B cell (primary cell): ENCODE results near the gene SLC6A1. TPM values are rescaled to one million over a fixed set of nuclear protein-coding genes. Genes with fewer than 3 reads are reported as not detected.

Source experiments
- ATAC-seq: fragments of 200-7000 bp; cut with Tn5 transposase; one replicate; pipeline ENCODE4 v1.10.0; 2021; ENCODE audit warnings: low read depth, mild to moderate bottlenecking, moderate number of reproducible peaks, moderate library complexity
- CTCF ChIA-PET: fragments of 350-600 bp; sonication (Branson Sonifier 250); formaldehyde crosslinking; loops from one replicate; lab custom pipeline; 2021; ENCODE audit warnings: antibody characterized with exemption, inconsistent platforms; lab: Charles Lee
- POLR2A ChIA-PET: fragments of 350-600 bp; sonication (Branson Sonifier 250); formaldehyde crosslinking; loops from one replicate; lab custom pipeline; 2021; ENCODE audit warnings: antibody characterized with exemption; lab: Charles Lee
- DNase-seq: peaks from one replicate; pipeline ENCODE4 v3.0.0; 2013
- H2AFZ ChIP-seq: 2 replicates; pipeline ENCODE4 v1.6.1; 2012; ENCODE audit warnings: mild to moderate bottlenecking, low read depth, low read length; ENCODE audit not compliant: insufficient read depth, poor library complexity, severe bottlenecking
- H3K27ac ChIP-seq, 2 donors: 1 replicate in 1 of 2; 2 replicates in 1 of 2; pipeline ENCODE4 v1.5.1; 2012 to 2013; ENCODE audit warnings: low read length in 2 of 2, mild to moderate bottlenecking in 2 of 2, moderate library complexity in 1 of 2
- H3K27me3 ChIP-seq, 4 experiments: fragments of 200-600 bp in 1 of 4; sonication (generic) in 1 of 4; replicated peaks in 1 of 4; 1 replicate in 2 of 4; 2 replicates in 2 of 4; pipeline versions ENCODE4 v1.6.1 to v1.7.0; 2013 to 2016; ENCODE audit warnings: low read length in 3 of 4, mild to moderate bottlenecking in 2 of 4, mixed read lengths in 1 of 4, moderate library complexity in 1 of 4; ENCODE audit not compliant: insufficient read depth in 4 of 4, control insufficient read depth in 3 of 4; ENCODE audit errors: control extremely low read depth in 1 of 4
- H3K36me3 ChIP-seq, 2 experiments: replicated peaks in 1 of 2; 1 replicate in 1 of 2; 2 replicates in 1 of 2; pipeline versions ENCODE4 v1.6.1 to v1.7.1; 2013; ENCODE audit warnings: low read length in 1 of 2; ENCODE audit not compliant: insufficient read depth in 2 of 2, control insufficient read depth in 1 of 2; ENCODE audit errors: control extremely low read depth in 1 of 2, extremely low read depth in 1 of 2
- H3K4me1 ChIP-seq, 2 donors: fragments of 200-600 bp in 1 of 2; sonication (generic) in 1 of 2; 1 replicate in 1 of 2; 2 replicates in 1 of 2; pipeline versions ENCODE4 v1.5.1 to v1.6.1; 2013 to 2017; ENCODE audit warnings: low read length in 2 of 2; ENCODE audit not compliant: control insufficient read depth in 2 of 2, insufficient read depth in 2 of 2
- H3K4me2 ChIP-seq: replicated peaks from 2 replicates; pipeline ENCODE3; 2012; ENCODE audit warnings: mild to moderate bottlenecking, low read depth, low read length; ENCODE audit not compliant: poor library complexity, severe bottlenecking
- H3K4me3 ChIP-seq, 5 experiments: fragments of 200-600 bp in 1 of 5; sonication (generic) in 1 of 5; 1 replicate in 3 of 5; 2 replicates in 2 of 5; pipeline versions ENCODE4 v1.5.1 to v1.7.0; 2011 to 2016; ENCODE audit warnings: low read length in 4 of 5, mild to moderate bottlenecking in 4 of 5, low read depth in 2 of 5, control low read depth in 1 of 5, moderate library complexity in 1 of 5; ENCODE audit not compliant: insufficient read depth in 1 of 5; ENCODE audit errors: control extremely low read depth in 1 of 5, extremely low read depth in 1 of 5
- H3K79me2 ChIP-seq: fragments of 200-600 bp; sonication (generic); one replicate; pipeline ENCODE4 v1.6.0; 2016; ENCODE audit warnings: low read length; ENCODE audit not compliant: control insufficient read depth, insufficient read depth
- H3K9ac ChIP-seq: fragments of 200-600 bp; sonication (generic); 2 replicates; pipeline ENCODE4 v1.6.1; 2017; ENCODE audit warnings: mild to moderate bottlenecking, low read length, moderate library complexity
- H3K9me3 ChIP-seq, 3 donors: one replicate each; pipeline versions ENCODE4 v1.6.1 to v1.7.1; 2013; ENCODE audit warnings: low read length in 2 of 3; ENCODE audit not compliant: control insufficient read depth in 2 of 3, insufficient read depth in 1 of 3; ENCODE audit errors: control extremely low read depth in 1 of 3
- H4K20me1 ChIP-seq: 2 replicates; pipeline ENCODE4 v1.6.0; 2012; ENCODE audit warnings: mild to moderate bottlenecking, low read length; ENCODE audit not compliant: insufficient read depth, control insufficient read depth, poor library complexity, severe bottlenecking
- H3K27ac Mint-ChIP-seq: one replicate; pipeline ENCODE4 v1.8.0; 2021; ENCODE audit warnings: mixed read lengths
- H3K27me3 Mint-ChIP-seq: one replicate; pipeline ENCODE4 v1.8.0; 2021; ENCODE audit warnings: mixed read lengths
- H3K4me1 Mint-ChIP-seq: one replicate; pipeline ENCODE4 v1.8.0; 2021; ENCODE audit warnings: mixed read lengths
- H3K4me3 Mint-ChIP-seq: one replicate; pipeline ENCODE4 v1.8.0; 2021; ENCODE audit warnings: mixed read lengths
- H3K9me3 Mint-ChIP-seq: one replicate; pipeline ENCODE4 v1.8.0; 2022; ENCODE audit warnings: mixed read lengths; ENCODE audit not compliant: insufficient read depth
- EZH2 ChIP-seq: IDR thresholded peaks from 2 replicates; pipeline ENCODE4 v1.6.1; 2012; ENCODE audit warnings: borderline replicate concordance, low read depth, mild to moderate bottlenecking, moderate library complexity, low read length; ENCODE audit not compliant: insufficient read depth, poor library complexity, severe bottlenecking
- WGBS: methylation state at CpG from one replicate; pipeline ENCODE4 v1.1.5; 2013; ENCODE audit warnings: missing lambda C conversion rate; ENCODE audit not compliant: insufficient coverage; 5-methylcytosine and 5-hydroxymethylcytosine counted together
- intact Hi-C: fragments of 100-400 bp; cut with micrococcal nuclease; formaldehyde crosslinking; loops from one replicate; pipeline ENCODE4 v1.10.0; 2022
- polyA plus RNA-seq: library from polyadenylated mRNA; depleted of rRNA; stranded (reverse); fragments of >200 nt; gene quantifications from 2 replicates; pipeline ENCODE4 v1.2.3, GENCODE V29; 2012
- total RNA-seq, 2 donors: library from RNA; stranded (reverse); fragments of 120-200 nt in 1 of 2; gene quantifications; 1 replicate in 1 of 2; 2 replicates in 1 of 2; pipeline versions ENCODE4 v1.2.3 to v1.2.4, GENCODE V29; 2013 to 2022
- TF ChIP-seq, protein P1 (sequence below): fragments of 200-600 bp; IDR thresholded peaks from one replicate; pipeline ENCODE4 v1.8.0; 2022; ENCODE audit warnings: antibody characterized with exemption, mild to moderate bottlenecking

The SLC6A1 gene
- total and polyA plus RNA-seq, 2 donors (not counting 1 experiment from before 2014, with no cell fraction given), result not detected

DNA sequence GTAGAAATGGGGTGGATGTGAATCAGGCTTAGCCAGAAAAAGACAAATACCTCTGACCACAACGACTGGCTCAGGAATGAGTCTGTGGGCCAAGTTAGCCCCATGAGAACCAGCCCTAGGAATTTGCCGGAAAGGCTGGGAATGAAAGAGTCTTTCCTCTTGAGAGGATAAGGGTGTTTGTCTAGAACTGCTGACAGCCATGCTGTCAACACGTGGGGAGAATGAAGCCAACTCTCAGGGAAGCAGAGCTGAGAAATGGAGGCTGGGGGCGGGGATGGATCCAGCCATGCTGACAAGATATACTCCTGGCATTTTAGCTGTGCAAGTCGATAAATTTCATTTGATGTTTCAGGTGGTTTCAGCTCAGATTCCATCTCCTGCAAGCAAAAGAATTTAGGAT is 10.6 kb upstream of the SLC6A1 start:
- H3K79me2 ChIP-seq, result no peaks in the 10 kb centered on the region
- Mint-ChIP-seq H3K27ac (no peak overlapping the region), H3K27me3 (peaks cover 27% of the 10 kb centered on the region), H3K9me3 (no peaks in the 10 kb centered on the region), H3K4me3 (no peak overlapping the region), H3K4me1 (no peaks in the 10 kb centered on the region)
- no peaks in the 10 kb centered on the region for H3K4me1 ChIP-seq
- peaks cover 0 to 2% (median 0%) of the 10 kb centered on the region in 3 donors for H3K9me3 ChIP-seq
- H3K27ac ChIP-seq, result no peak overlapping the region
- H3K27me3 ChIP-seq, result peaks cover 0 to 8% (median 0%) of the 10 kb centered on the region in 4 experiments
- TF ChIP-seq, protein P1, sequence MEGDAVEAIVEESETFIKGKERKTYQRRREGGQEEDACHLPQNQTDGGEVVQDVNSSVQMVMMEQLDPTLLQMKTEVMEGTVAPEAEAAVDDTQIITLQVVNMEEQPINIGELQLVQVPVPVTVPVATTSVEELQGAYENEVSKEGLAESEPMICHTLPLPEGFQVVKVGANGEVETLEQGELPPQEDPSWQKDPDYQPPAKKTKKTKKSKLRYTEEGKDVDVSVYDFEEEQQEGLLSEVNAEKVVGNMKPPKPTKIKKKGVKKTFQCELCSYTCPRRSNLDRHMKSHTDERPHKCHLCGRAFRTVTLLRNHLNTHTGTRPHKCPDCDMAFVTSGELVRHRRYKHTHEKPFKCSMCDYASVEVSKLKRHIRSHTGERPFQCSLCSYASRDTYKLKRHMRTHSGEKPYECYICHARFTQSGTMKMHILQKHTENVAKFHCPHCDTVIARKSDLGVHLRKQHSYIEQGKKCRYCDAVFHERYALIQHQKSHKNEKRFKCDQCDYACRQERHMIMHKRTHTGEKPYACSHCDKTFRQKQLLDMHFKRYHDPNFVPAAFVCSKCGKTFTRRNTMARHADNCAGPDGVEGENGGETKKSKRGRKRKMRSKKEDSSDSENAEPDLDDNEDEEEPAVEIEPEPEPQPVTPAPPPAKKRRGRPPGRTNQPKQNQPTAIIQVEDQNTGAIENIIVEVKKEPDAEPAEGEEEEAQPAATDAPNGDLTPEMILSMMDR, result no peak
- no peak overlapping the region for H3K4me3 ChIP-seq
- no peaks in the 10 kb centered on the region for H4K20me1 ChIP-seq
- CTCF ChIA-PET, result interaction anchor here (0.8 to 1.4 kb wide), 3 partner anchors 13 to 23 kb away, joined by 3 to 5 read pairs (median 3); no protein-coding TSS in a partner anchor
- ATAC-seq (no peak), DNase-seq (no peak)
- POLR2A ChIA-PET, result no interaction called here
- no peaks in the 10 kb centered on the region for H3K36me3 ChIP-seq
- no peak overlapping the region for H3K4me2 ChIP-seq
- H3K9ac ChIP-seq, result no peak overlapping the region
- no peak overlapping the region for H2AFZ ChIP-seq
- intact Hi-C loops, result no loop called here
- 75% methylated on average over 5 of the region's 5 CpGs for WGBS

DNA sequence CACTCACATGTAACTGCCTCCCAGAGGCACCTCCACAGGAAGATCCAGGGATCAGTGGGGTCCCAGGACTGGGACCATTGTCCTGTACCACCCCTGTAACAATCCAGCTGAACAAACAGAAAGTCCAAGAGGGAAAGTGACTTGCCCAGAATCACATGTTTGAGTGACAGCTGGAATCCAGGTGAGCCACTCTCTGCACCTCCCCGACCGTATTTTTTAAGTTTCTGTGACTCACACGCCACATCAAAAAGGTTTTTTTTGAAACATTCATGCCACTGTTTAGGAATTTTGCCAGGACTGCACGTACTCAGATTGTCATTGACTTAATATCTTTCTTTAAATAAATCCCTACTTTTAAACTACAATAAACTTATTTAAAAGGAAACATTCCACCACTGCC is 9.8 kb upstream of the SLC6A1 start:
- POLR2A ChIA-PET, result no interaction called here
- H3K27ac Mint-ChIP-seq, result no peak overlapping the region
- CTCF ChIA-PET, result interaction anchor here (0.6 to 1.2 kb wide), 5 partner anchors 10 to 1536 kb away, joined by 3 to 5 read pairs (median 3); no protein-coding TSS in a partner anchor

More for the DNA sequence above, 9.8 kb upstream of the SLC6A1 start:
- 21% methylated on average over 4 of the region's 4 CpGs for WGBS
- DNase-seq, result no peak
- Histone ChIP-seq H3K9ac (no peak overlapping the region), H3K27me3 (peaks cover 0 to 6% (median 0%) of the 10 kb centered on the region in 4 experiments), H3K27ac (no peak overlapping the region), H3K4me3 (no peak overlapping the region), H2AFZ (no peak overlapping the region), H4K20me1 (no peaks in the 10 kb centered on the region), H3K79me2 (no peaks in the 10 kb centered on the region), H3K36me3 (no peaks in the 10 kb centered on the region), H3K4me1 (no peaks in the 10 kb centered on the region), H3K9me3 (peaks cover 0 to 2% (median 0%) of the 10 kb centered on the region in 3 donors), H3K4me2 (no peak overlapping the region)
- Mint-ChIP-seq H3K4me3 (no peak overlapping the region), H3K4me1 (no peaks in the 10 kb centered on the region), H3K9me3 (no peaks in the 10 kb centered on the region), H3K27me3 (peaks cover 27% of the 10 kb centered on the region)
- intact Hi-C loops, result no loop called here
- no peak for TF ChIP-seq EZH2
- TF ChIP-seq, protein P1, result no peak
- ATAC-seq, result no peak
